Activated CD4-positive, alpha-beta T cell treated with anti-CD3 and anti-CD28 coated beads for 24 hours (primary cell): ENCODE results near the gene RIPOR3.
"Not testable (repeated sequence)": the region's sequence is repeated elsewhere in the genome, so short reads cannot be mapped to it uniquely, and the experiment has no call there.

Source experiments
- DNase-seq, 2 donors: peaks; one replicate each; pipeline ENCODE4 v3.0.0-alpha.2; 2020; ENCODE audit warnings: low read depth in 2 of 2

Gene RIPOR3

DNA sequence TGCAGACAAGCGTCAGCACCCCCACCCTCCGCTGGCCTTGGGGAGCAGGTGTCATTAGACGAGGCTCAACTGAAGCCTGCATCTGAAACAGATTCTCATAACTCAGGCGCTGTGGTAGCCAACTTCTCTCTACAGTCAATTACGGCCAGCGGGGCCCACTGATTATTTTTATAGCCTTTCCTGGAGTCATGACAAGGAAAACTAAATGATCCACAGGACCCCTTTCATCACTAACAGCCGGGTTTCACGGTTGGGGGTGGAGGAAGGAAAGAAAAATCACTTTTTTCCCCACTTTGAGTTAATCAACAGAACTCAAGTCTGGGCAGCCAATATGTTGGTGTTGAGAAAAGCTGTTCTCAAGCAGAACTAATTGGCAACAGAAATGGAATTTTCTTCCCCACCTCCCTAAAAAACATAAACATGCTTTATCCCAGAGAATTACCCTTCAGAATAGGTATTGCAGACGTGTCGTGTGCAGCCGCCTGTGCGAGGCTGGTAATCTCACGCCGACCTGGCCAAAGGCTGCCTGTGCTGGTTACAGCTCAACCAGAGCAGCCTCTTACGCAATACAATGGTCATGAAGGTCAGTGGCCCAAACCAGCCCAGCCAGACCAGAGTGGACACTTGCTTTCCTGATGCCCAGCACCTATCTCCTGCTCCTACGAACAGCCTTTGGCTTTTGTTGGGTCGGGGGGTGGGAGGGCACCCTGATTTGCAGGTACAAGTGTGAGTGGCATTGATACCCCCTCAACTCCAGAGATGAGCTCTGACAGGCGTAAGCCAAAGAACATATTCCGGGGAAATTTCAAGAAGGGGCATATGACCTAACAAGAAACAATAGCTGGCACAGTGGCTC, 11.0 kb downstream of the RIPOR3 start:
- DNase-seq = no peak

- no peak for DNase-seq
Measured at GRCh38 chr20:50679753-50680104, 11.6 kb downstream of the RIPOR3 start.

GRCh38 chr20:50678169-50678898, 13.0 kb downstream of the RIPOR3 start:
- DNase-seq = no peak

- no peak for DNase-seq
Measured at GRCh38 chr20:50676858-50677257, 14.5 kb downstream of the RIPOR3 start.

- DNase-seq = not testable (repeated sequence)
Measured at GRCh38 chr20:50676377-50676731, 15.0 kb downstream of the RIPOR3 start.

DNA sequence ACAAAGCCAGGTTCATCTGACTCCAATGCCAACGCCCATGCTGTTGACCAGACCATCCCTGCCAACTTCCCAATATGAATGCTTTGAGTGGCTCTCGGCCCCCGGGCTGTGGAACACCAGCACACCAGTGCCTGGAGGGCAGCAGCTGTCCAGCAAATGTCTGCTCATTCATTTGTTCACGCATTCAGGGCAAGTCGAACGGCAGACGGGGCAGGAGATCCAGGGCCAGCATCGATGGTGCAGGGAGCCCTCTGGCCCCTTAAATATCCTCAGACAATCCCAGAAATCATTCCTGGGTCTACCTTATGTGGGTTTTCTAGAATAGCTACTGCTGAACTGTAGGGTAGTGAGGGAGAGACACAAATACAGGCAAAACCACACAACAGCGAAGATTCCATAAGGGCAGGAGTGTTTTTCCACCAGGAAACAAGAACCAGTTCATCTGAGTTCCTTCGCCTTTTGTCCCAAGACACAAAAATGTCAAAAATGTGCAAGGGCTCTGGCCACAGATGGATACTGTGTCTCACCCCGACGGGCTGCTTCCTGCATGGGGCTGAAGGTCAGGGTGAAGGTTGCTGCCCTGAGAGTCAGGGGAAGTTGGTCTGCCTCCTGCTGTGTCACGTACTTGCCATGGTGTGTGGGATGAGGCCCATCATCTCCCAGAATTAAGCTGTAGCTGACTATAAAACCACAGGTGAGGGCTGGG, 15.5 kb downstream of the RIPOR3 start:
- DNase-seq = no peak

DNA sequence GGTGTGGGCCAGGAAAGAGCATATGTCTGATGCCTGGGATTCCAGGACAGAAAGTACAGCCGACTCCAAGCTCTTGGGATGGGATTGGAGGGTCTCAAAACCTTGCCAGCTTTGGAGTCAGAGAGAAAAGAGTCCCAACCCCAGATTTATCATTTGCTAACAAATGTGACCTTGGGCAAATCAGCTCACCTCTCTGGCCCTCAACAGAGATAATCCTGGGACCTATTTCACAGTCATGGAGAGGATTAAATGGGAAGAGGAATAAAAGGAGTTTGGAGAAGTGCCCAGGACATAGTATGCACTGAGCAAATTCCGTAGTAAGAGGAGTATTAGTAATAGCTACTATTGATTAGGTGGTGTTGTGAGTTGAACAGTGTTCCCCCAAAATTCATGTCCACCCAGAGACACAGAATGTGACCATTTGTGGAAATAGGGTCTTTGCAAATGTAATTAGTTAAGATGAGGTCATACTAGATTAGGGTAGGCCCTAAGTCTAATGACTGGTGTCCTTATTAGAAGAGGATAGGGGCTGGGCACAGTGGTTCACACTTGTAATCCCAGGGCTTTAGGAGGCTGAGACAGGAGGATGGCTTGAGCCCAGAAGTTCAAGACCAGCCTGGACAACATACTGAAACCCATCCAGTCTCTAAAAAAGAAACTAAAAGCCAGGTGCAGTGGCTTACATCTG, 17.1 kb downstream of the RIPOR3 start:
- DNase-seq = no peak

DNA sequence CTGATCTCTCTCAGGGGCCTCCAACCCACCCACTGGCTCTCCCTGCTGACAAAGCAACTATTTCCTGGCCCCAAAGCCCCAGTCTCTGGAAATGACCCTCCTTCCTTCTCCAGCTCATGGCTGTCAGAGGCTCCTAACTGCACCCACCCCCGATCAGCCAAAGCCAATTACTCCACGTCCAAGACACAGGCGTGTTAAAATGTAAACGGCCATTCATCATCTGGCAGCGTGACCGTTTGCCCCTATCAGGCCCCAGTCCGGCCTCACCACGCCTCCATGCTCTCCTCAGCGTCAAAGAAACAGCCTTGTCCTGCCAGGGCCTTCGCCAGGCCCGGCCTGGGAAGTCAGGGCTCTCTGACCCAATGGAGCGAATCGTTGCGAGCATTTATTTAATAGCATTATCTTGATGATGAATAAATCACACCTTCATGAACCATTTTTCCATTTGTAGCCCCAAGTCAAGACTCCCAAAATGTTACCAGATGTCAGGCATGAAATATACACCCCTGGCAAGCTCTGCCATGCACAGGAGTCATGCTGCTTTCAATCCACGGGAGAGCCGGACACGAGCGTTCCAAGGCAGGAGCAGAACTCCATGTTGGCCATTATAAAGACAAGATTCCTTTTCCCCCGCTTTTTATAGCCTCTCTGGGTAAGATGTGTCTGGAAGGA, 17.7 kb downstream of the RIPOR3 start:
- no peak for DNase-seq

GRCh38 chr20:50673146-50673465, 18.2 kb downstream of the RIPOR3 start:
- DNase-seq = no peak

DNA sequence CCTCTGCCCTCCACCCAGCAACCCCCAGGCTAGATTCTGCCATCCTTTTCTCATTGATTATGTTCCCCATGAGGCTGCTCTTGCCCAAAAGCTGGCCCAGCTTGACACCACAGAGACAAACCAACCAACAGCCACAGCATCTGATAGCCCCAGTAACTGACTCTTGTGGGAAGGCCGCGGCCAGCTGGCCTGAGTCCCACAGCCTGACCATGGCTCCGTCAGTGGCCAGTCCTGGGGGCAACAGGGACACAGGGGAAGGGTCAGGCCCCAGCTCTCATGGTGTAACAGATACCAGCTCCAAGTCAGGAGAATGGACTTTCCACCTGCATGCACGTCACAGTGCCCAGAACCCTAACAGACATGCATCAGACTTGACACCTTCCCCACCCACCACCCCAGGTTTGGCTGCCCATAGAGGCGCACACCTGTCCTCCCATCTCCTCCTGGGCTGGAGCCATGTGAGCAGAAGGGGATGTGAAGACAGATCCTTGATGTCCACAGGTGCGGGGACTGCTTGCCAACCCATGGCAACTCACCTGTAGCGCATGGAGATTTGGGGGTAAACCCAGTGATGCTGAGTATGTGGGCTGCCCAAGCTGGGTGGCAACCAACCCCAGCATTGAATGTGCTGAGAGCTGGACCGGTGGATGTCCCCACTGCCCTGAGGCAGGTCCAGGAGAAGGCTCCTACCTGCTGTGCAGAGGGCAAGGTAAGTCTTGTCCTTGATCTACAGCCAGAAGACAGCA, 18.8 kb downstream of the RIPOR3 start:
- DNase-seq = no peak

DNA sequence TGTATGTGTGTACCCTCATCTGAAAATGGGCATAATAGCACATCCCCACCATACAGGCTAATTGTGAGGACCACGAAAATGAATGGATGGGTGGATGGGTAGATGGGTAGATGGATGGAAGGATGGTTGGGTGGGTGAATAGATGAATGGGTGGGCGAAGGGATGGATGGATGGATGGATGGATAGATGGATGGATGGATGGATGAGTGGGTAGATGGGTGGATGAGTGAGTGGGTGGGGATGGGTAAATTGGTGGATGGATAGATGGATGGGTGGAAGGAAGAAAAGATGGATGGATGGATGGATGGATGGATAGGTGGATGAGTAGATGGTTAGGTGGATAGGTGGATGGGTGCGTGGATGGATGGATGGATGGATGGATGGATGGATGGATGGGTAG, 19.7 kb downstream of the RIPOR3 start:
- DNase-seq = no peak

DNA sequence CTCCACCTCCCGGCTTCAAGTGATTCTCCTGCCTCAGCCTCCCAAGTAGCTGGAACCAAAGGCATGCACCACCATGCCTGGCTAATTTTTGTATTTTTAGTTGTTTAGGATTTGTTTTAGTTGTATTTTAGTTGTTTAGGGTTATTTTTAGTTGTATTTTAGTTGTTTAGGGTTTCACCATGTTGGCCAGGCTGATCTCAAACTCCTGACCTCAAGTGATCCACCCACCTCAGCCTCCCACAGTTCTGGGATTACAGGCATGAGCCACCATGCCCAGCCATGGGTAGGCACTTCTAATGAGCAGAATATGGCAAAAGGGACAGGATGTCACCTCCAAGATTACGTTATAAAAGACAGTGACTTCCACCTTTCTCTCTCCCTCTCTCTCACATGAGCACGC, 20.3 kb downstream of the RIPOR3 start:
- not testable (repeated sequence) for DNase-seq

- no peak for DNase-seq
Measured at GRCh38 chr20:50670126-50670862, 21.0 kb downstream of the RIPOR3 start.

- DNase-seq = no peak
Measured at GRCh38 chr20:50668798-50669197, 22.5 kb downstream of the RIPOR3 start.

DNA sequence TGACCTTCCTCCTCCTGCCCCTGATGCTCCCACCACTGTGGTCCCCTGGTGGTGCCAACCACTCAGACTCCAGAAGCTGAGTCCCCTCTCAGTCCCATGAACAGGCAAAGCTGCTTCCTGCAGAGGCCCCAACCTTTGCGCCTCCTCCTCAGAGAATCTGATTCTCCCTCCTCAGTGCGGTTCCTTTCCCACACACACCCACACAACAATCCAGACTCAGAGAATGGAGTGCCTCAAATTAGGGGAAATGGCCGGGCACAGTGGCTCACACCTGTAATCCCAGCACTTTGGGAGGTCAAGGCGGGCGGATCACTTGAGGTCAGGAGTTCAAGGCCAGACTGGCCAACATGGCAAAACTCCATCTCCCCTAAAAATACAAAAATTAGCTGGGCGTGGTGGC, 23.0 kb downstream of the RIPOR3 start:
- no peak for DNase-seq

DNA sequence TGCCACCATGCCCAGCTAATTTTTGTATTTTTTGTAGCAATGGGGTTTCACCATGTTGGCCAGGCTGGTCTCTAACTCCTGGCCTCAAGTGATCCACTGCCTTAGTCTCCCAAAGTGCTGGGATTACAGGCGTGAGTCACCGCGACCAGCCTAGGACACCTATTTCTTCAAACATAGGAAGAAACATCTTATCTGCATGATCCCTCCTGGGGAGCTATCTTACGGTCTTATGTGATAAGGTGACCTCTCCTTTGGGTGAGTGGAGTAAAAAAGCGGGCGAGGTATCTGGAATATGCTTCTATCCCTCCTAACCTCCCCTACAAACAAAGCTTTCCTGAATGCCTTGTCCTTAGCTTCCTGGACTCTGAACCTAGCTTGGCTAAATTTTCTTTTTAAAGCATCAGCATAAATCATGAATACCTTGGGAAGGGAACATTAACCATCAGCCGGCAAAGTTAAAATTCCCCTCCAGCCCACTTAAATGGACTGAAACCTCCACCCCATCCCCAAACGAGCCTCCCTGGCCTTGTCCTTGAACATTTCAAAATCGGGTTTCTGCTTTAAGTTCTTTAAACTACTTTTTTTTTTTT, 24.5 kb downstream of the RIPOR3 start:
- DNase-seq = no peak

DNA sequence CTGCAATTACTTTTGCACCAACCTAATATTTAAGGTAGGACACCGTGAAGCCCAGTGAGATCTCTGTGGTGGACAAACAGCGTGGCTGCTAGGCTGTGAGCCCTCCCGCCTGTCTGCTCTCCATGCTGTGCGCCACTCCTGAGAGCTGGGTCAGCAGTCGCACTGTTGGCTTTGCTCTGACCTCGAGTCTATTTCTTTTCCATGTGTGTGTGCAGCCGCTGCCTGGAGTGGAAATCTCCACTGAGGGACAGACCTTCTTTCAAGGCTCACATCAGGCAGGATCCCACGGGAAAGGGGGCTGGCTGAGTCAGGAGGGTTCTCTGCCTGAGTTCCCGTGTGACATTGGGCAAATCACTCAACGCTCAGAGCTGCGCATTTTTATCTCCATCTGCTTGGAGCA, 27.1 kb downstream of the RIPOR3 start:
- no peak for DNase-seq

DNA sequence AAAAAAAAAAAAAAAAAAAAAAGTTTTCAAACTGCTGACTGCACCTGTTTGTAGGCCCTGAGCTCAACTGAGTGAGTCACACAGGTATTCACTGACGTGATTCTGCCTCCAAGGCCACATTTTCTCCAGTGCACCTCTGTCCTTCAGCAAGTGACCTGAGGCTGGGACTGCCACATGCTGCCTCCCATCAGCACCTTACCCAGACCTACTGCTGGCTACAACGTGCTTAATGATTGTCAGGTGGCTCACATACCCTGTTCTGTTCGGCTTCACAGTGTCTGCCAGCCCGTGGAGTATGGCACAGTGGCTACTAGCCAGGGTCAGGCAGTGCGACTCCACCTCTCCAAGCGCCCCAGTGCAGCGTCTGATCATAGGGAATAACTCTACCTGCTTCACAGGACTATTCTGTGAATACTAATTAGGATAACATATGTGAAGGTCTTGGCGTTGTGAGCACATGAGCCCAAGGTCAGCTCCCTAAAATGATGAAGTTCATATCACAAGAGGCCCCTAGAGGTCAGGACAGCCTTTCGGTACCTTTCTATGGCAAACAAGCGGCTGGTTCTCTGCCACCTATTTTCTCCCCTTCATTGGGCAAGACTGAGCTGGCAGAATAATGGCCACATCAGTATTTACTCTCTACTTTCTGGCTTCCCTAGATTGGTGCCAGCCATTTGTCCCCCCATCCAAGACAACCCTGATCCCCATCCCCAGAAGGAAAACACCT, 28.1 kb downstream of the RIPOR3 start:
- DNase-seq = no peak

DNA sequence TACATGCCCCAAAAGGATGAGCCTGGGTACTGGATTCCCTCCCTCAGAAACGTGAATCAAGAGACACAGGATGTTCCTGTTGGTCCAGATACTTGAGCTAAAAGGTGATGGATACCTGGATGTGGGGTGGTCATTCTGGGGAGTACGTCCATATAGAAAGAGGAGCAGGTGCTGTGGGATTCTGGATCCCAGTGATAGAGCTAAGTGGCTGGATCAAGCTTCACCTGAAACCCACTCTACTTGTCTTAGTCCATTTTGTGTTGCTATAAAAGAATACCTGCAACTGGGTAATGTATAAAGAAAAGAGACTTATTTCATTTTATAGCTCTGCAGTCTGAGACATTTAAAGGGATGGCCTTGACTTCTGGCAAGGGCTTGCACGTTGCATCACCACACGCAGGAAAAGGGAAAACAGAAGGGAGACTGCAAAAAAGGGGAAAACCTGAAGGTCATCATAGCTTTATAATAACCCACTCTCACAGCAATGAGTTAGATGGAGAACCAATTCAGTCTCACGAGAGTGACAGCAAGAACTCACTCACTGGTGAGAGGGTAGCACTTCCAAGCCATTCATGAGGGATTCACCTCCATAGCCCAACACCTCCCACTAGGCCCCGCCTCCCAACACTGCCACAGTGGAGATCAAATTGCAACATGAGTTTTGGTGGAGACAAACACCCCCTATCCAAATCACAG, 31.2 kb downstream of the RIPOR3 start:
- DNase-seq = no peak
